Muscle of leg (tissue), 11 donors: ENCODE data around the gene TRPM1. TPM values are rescaled to one million over a fixed set of nuclear protein-coding genes. Genes with fewer than 3 reads are reported as not detected.
A peak's percentile ranks its signal among the peaks of the same experiment; 100 is the strongest.

Experiments used
- DNase-seq: peaks from one replicate; pipeline ENCODE4 v3.0.0; 2013
- H3K27ac ChIP-seq: one replicate; pipeline ENCODE4 v1.5.1; 2013; ENCODE audit warnings: mild to moderate bottlenecking, low read length, control low read depth
- H3K27me3 ChIP-seq: one replicate; pipeline ENCODE4 v1.6.1; 2013; ENCODE audit warnings: low read length; ENCODE audit not compliant: control insufficient read depth, insufficient read depth
- H3K36me3 ChIP-seq: one replicate; pipeline ENCODE4 v1.6.1; 2013; ENCODE audit warnings: low read length; ENCODE audit not compliant: control insufficient read depth, insufficient read depth
- H3K4me1 ChIP-seq: one replicate; pipeline ENCODE4 v1.6.1; 2013; ENCODE audit warnings: low read length; ENCODE audit not compliant: control insufficient read depth, insufficient read depth
- H3K4me3 ChIP-seq: one replicate; pipeline ENCODE4 v1.5.1; 2013; ENCODE audit warnings: low read length, control low read depth
- H3K9me3 ChIP-seq: replicated peaks from 2 replicates; pipeline ENCODE4 v1.6.1; 2013; ENCODE audit warnings: low read depth, low read length; ENCODE audit not compliant: control insufficient read depth
- WGBS: methylation state at CpG from one replicate; pipeline ENCODE4 v1.1.5; 2013; ENCODE audit warnings: missing lambda C conversion rate; ENCODE audit not compliant: insufficient coverage; 5-methylcytosine and 5-hydroxymethylcytosine counted together
- polyA plus RNA-seq, 8 donors: library from polyadenylated mRNA; unstranded; fragments of 120-200 nt; gene quantifications; one replicate each; pipeline versions ENCODE4 v1.2.1 to v1.2.3, GENCODE V29; 2013; ENCODE audit warnings: inconsistent platforms in 1 of 8, low replicate concordance in 1 of 8; ENCODE audit not compliant: insufficient read length in 8 of 8, insufficient read depth in 1 of 8
- total RNA-seq: library from RNA; stranded (reverse); fragments of 120-200 nt; gene quantifications from one replicate; pipeline ENCODE4 v1.2.4, GENCODE V29; 2013

Gene TRPM1
- total and polyA plus RNA-seq, 9 donors, result 0.08 to 0.71 (median 0.37) TPM; not detected in 6

- WGBS, result 36% methylated on average over 3 of the region's 6 CpGs
- Histone ChIP-seq H3K27ac (no peak overlapping the region), H3K4me3 (no peak overlapping the region), H3K27me3 (peaks cover 2% of the 10 kb centered on the region), H3K9me3 (no peaks in the 10 kb centered on the region), H3K36me3 (no peaks in the 10 kb centered on the region), H3K4me1 (no peaks in the 10 kb centered on the region)
- no peak for DNase-seq
Measured at GRCh38 chr15:31136607-31137328, 35.2 kb upstream of the TRPM1 start.

- no peak overlapping the region for H3K4me3 ChIP-seq
- no peak overlapping the region for H3K27ac ChIP-seq
- no peak for DNase-seq
- H3K27me3 ChIP-seq, result peaks cover 2% of the 10 kb centered on the region
- H3K36me3 ChIP-seq, result no peaks in the 10 kb centered on the region
- H3K9me3 ChIP-seq, result no peaks in the 10 kb centered on the region
- no peaks in the 10 kb centered on the region for H3K4me1 ChIP-seq
- 80% methylated on average over 5 of the region's 9 CpGs for WGBS
Measured at GRCh38 chr15:31136016-31136415, 34.5 kb upstream of the TRPM1 start.

- WGBS, result 83% methylated on average over 2 of the region's 6 CpGs
- no peak for DNase-seq
- H3K9me3 ChIP-seq, result no peaks in the 10 kb centered on the region
Measured at GRCh38 chr15:31135523-31135922, 34.0 kb upstream of the TRPM1 start.

GRCh38 chr15:31133890-31134289 lies 32.4 kb upstream of the TRPM1 start:
- H3K4me1 ChIP-seq, result peaks cover 3% of the 10 kb centered on the region
- H3K27ac ChIP-seq, result no peak overlapping the region
- no peak overlapping the region for H3K4me3 ChIP-seq
- DNase-seq, result no peak
- H3K9me3 ChIP-seq, result no peaks in the 10 kb centered on the region
- 100% methylated on average over 1 of the region's 5 CpGs for WGBS
- H3K36me3 ChIP-seq, result no peaks in the 10 kb centered on the region
- H3K27me3 ChIP-seq, result peaks cover 3% of the 10 kb centered on the region

More at GRCh38 chr15:31135523-31135922, 34.0 kb upstream of the TRPM1 start:
- H3K4me3 ChIP-seq, result no peak overlapping the region
- H3K4me1 ChIP-seq, result no peaks in the 10 kb centered on the region
- no peak overlapping the region for H3K27ac ChIP-seq
- peaks cover 2% of the 10 kb centered on the region for H3K27me3 ChIP-seq
- H3K36me3 ChIP-seq, result no peaks in the 10 kb centered on the region

- Histone ChIP-seq H3K27ac (no peak overlapping the region), H3K9me3 (no peaks in the 10 kb centered on the region), H3K27me3 (peaks cover 6% of the 10 kb centered on the region), H3K36me3 (no peaks in the 10 kb centered on the region), H3K4me1 (peaks cover 4% of the 10 kb centered on the region), H3K4me3 (no peak overlapping the region)
- DNase-seq, result no peak
- WGBS, result 66% methylated on average over 11 of the region's 12 CpGs
Measured at GRCh38 chr15:31131853-31132375, 30.4 kb upstream of the TRPM1 start.

GRCh38 chr15:31130576-31131237 lies 29.2 kb upstream of the TRPM1 start:
- Histone ChIP-seq H3K4me3 (no peak overlapping the region), H3K9me3 (no peaks in the 10 kb centered on the region), H3K4me1 (peaks cover 4% of the 10 kb centered on the region), H3K36me3 (no peaks in the 10 kb centered on the region), H3K27me3 (peaks cover 4% of the 10 kb centered on the region), H3K27ac (no peak overlapping the region)
- WGBS, result 66% methylated on average over 5 of the region's 12 CpGs
- DNase-seq, result no peak

GRCh38 chr15:31129769-31130303 lies 28.3 kb upstream of the TRPM1 start:
- Histone ChIP-seq H3K27ac (no peak overlapping the region), H3K36me3 (no peaks in the 10 kb centered on the region), H3K4me1 (peaks cover 4% of the 10 kb centered on the region), H3K27me3 (peaks cover 4% of the 10 kb centered on the region), H3K4me3 (no peak overlapping the region), H3K9me3 (no peaks in the 10 kb centered on the region)
- whole genome bisulfite sequencing, result 72% methylated on average over 3 of the region's 3 CpGs
- DNase-seq, result no peak

- H3K27ac ChIP-seq, result no peak overlapping the region
- H3K36me3 ChIP-seq, result no peaks in the 10 kb centered on the region
- peaks cover 4% of the 10 kb centered on the region for H3K27me3 ChIP-seq
- H3K4me1 ChIP-seq, result peaks cover 4% of the 10 kb centered on the region
- no peak overlapping the region for H3K4me3 ChIP-seq
- H3K9me3 ChIP-seq, result no peaks in the 10 kb centered on the region
- WGBS, result 37% methylated on average over 17 of the region's 19 CpGs
- peak; percentile 36 for DNase-seq
Measured at GRCh38 chr15:31128919-31129768, 27.6 kb upstream of the TRPM1 start.

- Histone ChIP-seq H3K36me3 (no peaks in the 10 kb centered on the region), H3K4me1 (peaks cover 4% of the 10 kb centered on the region), H3K27me3 (peaks cover 4% of the 10 kb centered on the region), H3K9me3 (no peaks in the 10 kb centered on the region), H3K27ac (no peak overlapping the region), H3K4me3 (no peak overlapping the region)
- no peak for DNase-seq
- WGBS, result 90% methylated on average over 3 of the region's 6 CpGs
Measured at GRCh38 chr15:31128477-31128876, 27.0 kb upstream of the TRPM1 start.
